Colonic mucosa (tissue), 4 donors: Measurements from ENCODE around the gene PPFIBP2. TPM values are rescaled to one million over a fixed set of nuclear protein-coding genes. Genes with fewer than 3 reads are reported as not detected.

Source experiments
- DNase-seq: peaks from one replicate; pipeline ENCODE4 v3.0.0-alpha.2; 2020
- H3K27ac ChIP-seq: fragments of 200-600 bp; one replicate; pipeline ENCODE4 v1.8.0; 2021
- H3K27me3 ChIP-seq: fragments of 200-600 bp; one replicate; pipeline ENCODE4 v1.8.0; 2021
- H3K36me3 ChIP-seq: fragments of 200-600 bp; one replicate; pipeline ENCODE4 v1.8.0; 2021
- H3K4me1 ChIP-seq: fragments of 200-600 bp; one replicate; pipeline ENCODE4 v1.8.0; 2021; ENCODE audit warnings: mild to moderate bottlenecking
- H3K4me3 ChIP-seq: fragments of 200-600 bp; one replicate; pipeline ENCODE4 v1.8.0; 2021
- H3K9ac ChIP-seq, 2 donors: one replicate each; pipeline ENCODE4 v1.7.0; 2013; ENCODE audit warnings: control low read depth in 2 of 2, low read depth in 2 of 2, low read length in 2 of 2
- H3K9me3 ChIP-seq: fragments of 200-600 bp; one replicate; pipeline ENCODE4 v1.8.0; 2021
- CTCF ChIP-seq: fragments of 200-600 bp; IDR thresholded peaks from one replicate; pipeline ENCODE4 v1.8.0; 2022; ENCODE audit warnings: antibody characterized with exemption, mild to moderate bottlenecking
- intact Hi-C: fragments of 100-400 bp; cut with DNase I; formaldehyde crosslinking; loops from one replicate; pipeline ENCODE4 v1.14.1; 2022
- total RNA-seq, 2 donors: library from RNA; stranded (reverse); fragmentation: NEBNext Ultra II Directional in 1 of 2; extraction: Animal tissue kit (Norgen Biotek cat#: 25700) in 1 of 2; gene quantifications; one replicate each; pipeline ENCODE4 v1.2.1, GENCODE V29; 2021
- donor health status: healthy.
- donor health status: DM: no; HTN: no; CAD: no.
- donor health status: DM: no; HTN: no; CAD: no.

Gene PPFIBP2
- total RNA-seq, 2 donors from 2014 or later: 54.0 to 67.9 TPM

GRCh38 chr11:7613394-7613720 lies 99.6 kb downstream of the PPFIBP2 start:
- no peak overlapping the region for H3K4me3 ChIP-seq
- no peaks in the 10 kb centered on the region for H3K27me3 ChIP-seq
- intact Hi-C loops: no loop called here
- no peak for DNase-seq
- no peaks in the 10 kb centered on the region for H3K36me3 ChIP-seq
- no peaks in the 10 kb centered on the region for H3K9me3 ChIP-seq
- H3K4me1 ChIP-seq: no peaks in the 10 kb centered on the region
- no peak for TF ChIP-seq CTCF
- no peak overlapping the region for H3K27ac ChIP-seq
- H3K9ac ChIP-seq: no peak overlapping the region

DNA sequence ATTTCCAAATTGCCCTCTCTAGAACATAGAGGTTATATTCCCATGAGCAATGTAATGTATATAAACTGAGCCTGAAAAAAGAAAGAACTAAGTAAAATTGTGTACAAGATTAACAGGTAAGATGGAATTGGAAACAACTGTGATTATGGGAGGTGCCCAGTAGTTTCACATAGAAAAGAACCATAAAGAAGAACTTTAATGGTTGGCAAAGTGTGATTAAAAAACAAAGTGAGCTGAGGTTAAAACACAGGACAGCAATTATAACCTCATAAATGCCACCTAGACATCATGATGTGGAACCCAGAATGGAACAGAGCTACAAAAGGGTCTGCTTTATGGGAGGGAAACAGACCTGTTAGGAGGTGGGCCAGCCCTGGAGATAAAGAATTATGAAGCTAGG lies 100.9 kb downstream of the PPFIBP2 start:
- Histone ChIP-seq H3K9ac (no peak overlapping the region), H3K9me3 (no peaks in the 10 kb centered on the region), H3K4me1 (no peaks in the 10 kb centered on the region), H3K4me3 (no peak overlapping the region), H3K36me3 (no peaks in the 10 kb centered on the region), H3K27ac (peak overlapping the region; percentile 24), H3K27me3 (no peaks in the 10 kb centered on the region)
- TF ChIP-seq CTCF: no peak
- DNase-seq: no peak
- intact Hi-C loops: no loop called here

- H3K36me3 ChIP-seq: no peaks in the 10 kb centered on the region
- H3K4me1 ChIP-seq: peaks cover under 1% of the 10 kb centered on the region
- no peak overlapping the region for H3K9ac ChIP-seq
- no peak overlapping the region for H3K27ac ChIP-seq
- H3K27me3 ChIP-seq: no peaks in the 10 kb centered on the region
- H3K9me3 ChIP-seq: no peaks in the 10 kb centered on the region
- TF ChIP-seq CTCF: no peak
- intact Hi-C loops: no loop called here
- no peak for DNase-seq
- H3K4me3 ChIP-seq: no peak overlapping the region
Observed at GRCh38 chr11:7617032-7617431, 103.2 kb downstream of the PPFIBP2 start.

GRCh38 chr11:7619322-7619721 lies 105.5 kb downstream of the PPFIBP2 start:
- no peak for DNase-seq
- intact Hi-C loops: no loop called here

GRCh38 chr11:7621090-7621489 lies 107.3 kb downstream of the PPFIBP2 start:
- Histone ChIP-seq H3K36me3 (no peaks in the 10 kb centered on the region), H3K9me3 (no peaks in the 10 kb centered on the region), H3K27me3 (no peaks in the 10 kb centered on the region), H3K9ac (no peak overlapping the region), H3K4me1 (peaks cover 10% of the 10 kb centered on the region), H3K27ac (no peak overlapping the region), H3K4me3 (no peak overlapping the region)
- intact Hi-C loops: no loop called here
- no peak for TF ChIP-seq CTCF
- no peak for DNase-seq

More at GRCh38 chr11:7619322-7619721, 105.5 kb downstream of the PPFIBP2 start:
- Histone ChIP-seq H3K4me1 (peaks cover 10% of the 10 kb centered on the region), H3K9me3 (no peaks in the 10 kb centered on the region), H3K27me3 (no peaks in the 10 kb centered on the region), H3K4me3 (no peak overlapping the region), H3K9ac (no peak overlapping the region), H3K27ac (no peak overlapping the region), H3K36me3 (no peaks in the 10 kb centered on the region)
- no peak for TF ChIP-seq CTCF

DNA sequence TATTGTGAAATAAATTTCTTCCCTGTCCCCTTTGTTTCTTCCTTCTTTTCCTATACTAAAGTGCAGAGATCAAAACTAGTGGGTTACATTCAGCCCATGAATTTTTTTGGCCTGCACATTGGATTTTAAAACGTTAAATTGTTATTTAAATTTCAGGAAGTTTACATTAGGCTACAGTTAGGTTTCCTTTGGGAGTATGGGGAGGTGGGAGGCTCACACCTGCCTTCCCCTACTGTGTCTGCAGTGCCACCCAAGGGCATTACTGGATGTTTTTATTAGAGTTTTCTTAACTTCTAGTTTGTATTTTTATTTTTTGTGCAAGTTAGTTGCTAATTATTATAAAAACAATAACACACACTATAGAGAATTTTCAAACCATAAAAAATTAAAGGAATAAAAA lies 107.8 kb downstream of the PPFIBP2 start:
- TF ChIP-seq CTCF: no peak
- H3K27ac ChIP-seq: no peak overlapping the region
- no peaks in the 10 kb centered on the region for H3K36me3 ChIP-seq

More for the DNA sequence above, 107.8 kb downstream of the PPFIBP2 start:
- H3K9ac ChIP-seq: no peak overlapping the region
- H3K4me1 ChIP-seq: peaks cover 10% of the 10 kb centered on the region
- H3K4me3 ChIP-seq: no peak overlapping the region
- DNase-seq: no peak
- H3K9me3 ChIP-seq: no peaks in the 10 kb centered on the region
- intact Hi-C loops: no loop called here
- no peaks in the 10 kb centered on the region for H3K27me3 ChIP-seq
